Measurements from ENCODE around the gene ATXN7L1. TPM values are rescaled to one million over a fixed set of nuclear protein-coding genes. Genes with fewer than 3 reads are reported as not detected.

The ATXN7L1 gene
- polyA plus RNA-seq, 1 of the 3 experiments (the other 2 are of a cell fraction): 6.0 TPM

DNA sequence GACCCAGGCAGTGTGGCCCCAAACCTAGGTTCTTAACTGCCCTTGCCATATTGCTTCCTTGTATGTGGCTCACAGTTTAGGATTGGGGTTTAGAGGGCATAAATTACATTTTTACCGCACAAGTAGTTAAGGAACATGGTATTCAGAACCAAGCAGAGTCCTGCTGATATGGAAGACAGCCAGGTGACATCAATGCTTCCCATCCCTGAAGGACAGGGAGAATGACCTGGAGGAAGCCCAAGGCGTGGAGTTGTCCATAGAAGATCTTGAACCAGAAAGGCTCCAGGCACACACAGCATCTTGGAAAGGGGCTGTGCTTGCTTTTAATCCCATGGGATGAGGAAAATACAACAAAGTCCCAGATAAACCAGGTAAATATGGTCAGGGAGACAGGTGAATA is 48.3 kb downstream of the ATXN7L1 start:
- H3K4me1 ChIP-seq (ENCODE audit: control insufficient read depth in 1 of 2, insufficient read depth in 2 of 2, low read depth in 1 of 2, low read length in 1 of 2): peaks cover 11 to 56% of the 10 kb centered on the region in 2 experiments
- H3K27ac ChIP-seq (ENCODE audit: low read depth in 2 of 2, low read length in 1 of 2): no peak overlapping the region; a peak in 1 of 4 replicates
- 95% methylated on average over 2 of the region's 2 CpGs for WGBS (ENCODE audit: low lambda C conversion rate)
- no peak overlapping the region for H3K9ac ChIP-seq
- H3K9me3 ChIP-seq: no peaks in the 10 kb centered on the region
- ChIA-PET CTCF (interaction anchor here (0.8 to 2.2 kb wide), 4 partner anchors 33 to 214 kb away, joined by 4 to 7 read pairs (median 5); no protein-coding TSS in a partner anchor), POLR2A (no interaction called here)
- no peaks in the 10 kb centered on the region for H3K36me3 ChIP-seq (replicated peaks in 1 of 2; ENCODE audit: control insufficient read depth in 1 of 2, insufficient read depth in 2 of 2, low read length in 1 of 2)
- H2AFZ ChIP-seq (ENCODE audit: low read depth): no peak overlapping the region
- no peak overlapping the region for H3K4me3 ChIP-seq (ENCODE audit: low read depth in 2 of 2, low read length in 1 of 2)
- no peak overlapping the region for H3K4me2 ChIP-seq
- no peaks in the 10 kb centered on the region for H4K20me1 ChIP-seq (ENCODE audit: insufficient read depth)
- peaks cover 10% of the 10 kb centered on the region for H3F3A ChIP-seq (replicated peaks; ENCODE audit: insufficient read depth)
- H3K9me2 ChIP-seq: no peaks in the 10 kb centered on the region
- H3K79me2 ChIP-seq (ENCODE audit: insufficient read depth): no peaks in the 10 kb centered on the region
- no peak for DNase-seq
- no peaks in the 10 kb centered on the region for H3K27me3 ChIP-seq (ENCODE audit: insufficient read depth)
- TF ChIP-seq GABPA (IDR thresholded peaks at IDR 0.05; ENCODE audit: low read depth): no peak
- TF ChIP-seq, protein P1, sequence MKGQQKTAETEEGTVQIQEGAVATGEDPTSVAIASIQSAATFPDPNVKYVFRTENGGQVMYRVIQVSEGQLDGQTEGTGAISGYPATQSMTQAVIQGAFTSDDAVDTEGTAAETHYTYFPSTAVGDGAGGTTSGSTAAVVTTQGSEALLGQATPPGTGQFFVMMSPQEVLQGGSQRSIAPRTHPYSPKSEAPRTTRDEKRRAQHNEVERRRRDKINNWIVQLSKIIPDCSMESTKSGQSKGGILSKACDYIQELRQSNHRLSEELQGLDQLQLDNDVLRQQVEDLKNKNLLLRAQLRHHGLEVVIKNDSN (IDR thresholded peaks at IDR 0.05; ENCODE audit: borderline replicate concordance, low read depth): no peak
- TF ChIP-seq, protein P2, sequence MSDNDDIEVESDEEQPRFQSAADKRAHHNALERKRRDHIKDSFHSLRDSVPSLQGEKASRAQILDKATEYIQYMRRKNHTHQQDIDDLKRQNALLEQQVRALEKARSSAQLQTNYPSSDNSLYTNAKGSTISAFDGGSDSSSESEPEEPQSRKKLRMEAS (IDR thresholded peaks at IDR 0.05; ENCODE audit: low read depth): no peak
- TF ChIP-seq, protein P3, sequence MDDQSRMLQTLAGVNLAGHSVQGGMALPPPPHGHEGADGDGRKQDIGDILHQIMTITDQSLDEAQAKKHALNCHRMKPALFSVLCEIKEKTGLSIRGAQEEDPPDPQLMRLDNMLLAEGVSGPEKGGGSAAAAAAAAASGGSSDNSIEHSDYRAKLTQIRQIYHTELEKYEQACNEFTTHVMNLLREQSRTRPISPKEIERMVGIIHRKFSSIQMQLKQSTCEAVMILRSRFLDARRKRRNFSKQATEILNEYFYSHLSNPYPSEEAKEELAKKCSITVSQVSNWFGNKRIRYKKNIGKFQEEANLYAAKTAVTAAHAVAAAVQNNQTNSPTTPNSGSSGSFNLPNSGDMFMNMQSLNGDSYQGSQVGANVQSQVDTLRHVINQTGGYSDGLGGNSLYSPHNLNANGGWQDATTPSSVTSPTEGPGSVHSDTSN (IDR thresholded peaks at IDR 0.05): no peak
- TF ChIP-seq NFIC (IDR thresholded peaks at IDR 0.05; ENCODE audit: borderline replicate concordance): no peak
- TF ChIP-seq TCF12 (IDR thresholded peaks at IDR 0.05): no peak
- no peak for TF ChIP-seq MEF2A (IDR thresholded peaks at IDR 0.05; ENCODE audit: borderline replicate concordance, low read depth)
- TF ChIP-seq, protein P4, sequence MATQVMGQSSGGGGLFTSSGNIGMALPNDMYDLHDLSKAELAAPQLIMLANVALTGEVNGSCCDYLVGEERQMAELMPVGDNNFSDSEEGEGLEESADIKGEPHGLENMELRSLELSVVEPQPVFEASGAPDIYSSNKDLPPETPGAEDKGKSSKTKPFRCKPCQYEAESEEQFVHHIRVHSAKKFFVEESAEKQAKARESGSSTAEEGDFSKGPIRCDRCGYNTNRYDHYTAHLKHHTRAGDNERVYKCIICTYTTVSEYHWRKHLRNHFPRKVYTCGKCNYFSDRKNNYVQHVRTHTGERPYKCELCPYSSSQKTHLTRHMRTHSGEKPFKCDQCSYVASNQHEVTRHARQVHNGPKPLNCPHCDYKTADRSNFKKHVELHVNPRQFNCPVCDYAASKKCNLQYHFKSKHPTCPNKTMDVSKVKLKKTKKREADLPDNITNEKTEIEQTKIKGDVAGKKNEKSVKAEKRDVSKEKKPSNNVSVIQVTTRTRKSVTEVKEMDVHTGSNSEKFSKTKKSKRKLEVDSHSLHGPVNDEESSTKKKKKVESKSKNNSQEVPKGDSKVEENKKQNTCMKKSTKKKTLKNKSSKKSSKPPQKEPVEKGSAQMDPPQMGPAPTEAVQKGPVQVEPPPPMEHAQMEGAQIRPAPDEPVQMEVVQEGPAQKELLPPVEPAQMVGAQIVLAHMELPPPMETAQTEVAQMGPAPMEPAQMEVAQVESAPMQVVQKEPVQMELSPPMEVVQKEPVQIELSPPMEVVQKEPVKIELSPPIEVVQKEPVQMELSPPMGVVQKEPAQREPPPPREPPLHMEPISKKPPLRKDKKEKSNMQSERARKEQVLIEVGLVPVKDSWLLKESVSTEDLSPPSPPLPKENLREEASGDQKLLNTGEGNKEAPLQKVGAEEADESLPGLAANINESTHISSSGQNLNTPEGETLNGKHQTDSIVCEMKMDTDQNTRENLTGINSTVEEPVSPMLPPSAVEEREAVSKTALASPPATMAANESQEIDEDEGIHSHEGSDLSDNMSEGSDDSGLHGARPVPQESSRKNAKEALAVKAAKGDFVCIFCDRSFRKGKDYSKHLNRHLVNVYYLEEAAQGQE (IDR thresholded peaks at IDR 0.05; ENCODE audit: low read depth, low read length): no peak
- no peak for TF ChIP-seq ELF1 (IDR thresholded peaks at IDR 0.05)
- TF ChIP-seq EZH2phosphoT487 (IDR thresholded peaks at IDR 0.05; ENCODE audit: borderline replicate concordance, low read depth): no peak
- TF ChIP-seq FOXM1 (IDR thresholded peaks at IDR 0.05; ENCODE audit: low read depth): no peak
- TF ChIP-seq CHD2 (IDR thresholded peaks at IDR 0.05; ENCODE audit: low read length, partially characterized antibody): no peak
- TF ChIP-seq JUND (IDR thresholded peaks at IDR 0.05): no peak
- TF ChIP-seq RCOR1 (IDR thresholded peaks at IDR 0.05; ENCODE audit: low read length): no peak
- TF ChIP-seq FOSL2 (IDR thresholded peaks at IDR 0.05; ENCODE audit: borderline replicate concordance, low read depth): no peak
- TF ChIP-seq, protein P5, sequence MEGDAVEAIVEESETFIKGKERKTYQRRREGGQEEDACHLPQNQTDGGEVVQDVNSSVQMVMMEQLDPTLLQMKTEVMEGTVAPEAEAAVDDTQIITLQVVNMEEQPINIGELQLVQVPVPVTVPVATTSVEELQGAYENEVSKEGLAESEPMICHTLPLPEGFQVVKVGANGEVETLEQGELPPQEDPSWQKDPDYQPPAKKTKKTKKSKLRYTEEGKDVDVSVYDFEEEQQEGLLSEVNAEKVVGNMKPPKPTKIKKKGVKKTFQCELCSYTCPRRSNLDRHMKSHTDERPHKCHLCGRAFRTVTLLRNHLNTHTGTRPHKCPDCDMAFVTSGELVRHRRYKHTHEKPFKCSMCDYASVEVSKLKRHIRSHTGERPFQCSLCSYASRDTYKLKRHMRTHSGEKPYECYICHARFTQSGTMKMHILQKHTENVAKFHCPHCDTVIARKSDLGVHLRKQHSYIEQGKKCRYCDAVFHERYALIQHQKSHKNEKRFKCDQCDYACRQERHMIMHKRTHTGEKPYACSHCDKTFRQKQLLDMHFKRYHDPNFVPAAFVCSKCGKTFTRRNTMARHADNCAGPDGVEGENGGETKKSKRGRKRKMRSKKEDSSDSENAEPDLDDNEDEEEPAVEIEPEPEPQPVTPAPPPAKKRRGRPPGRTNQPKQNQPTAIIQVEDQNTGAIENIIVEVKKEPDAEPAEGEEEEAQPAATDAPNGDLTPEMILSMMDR (IDR thresholded peaks at IDR 0.05): no peak
- TF ChIP-seq, protein P6, sequence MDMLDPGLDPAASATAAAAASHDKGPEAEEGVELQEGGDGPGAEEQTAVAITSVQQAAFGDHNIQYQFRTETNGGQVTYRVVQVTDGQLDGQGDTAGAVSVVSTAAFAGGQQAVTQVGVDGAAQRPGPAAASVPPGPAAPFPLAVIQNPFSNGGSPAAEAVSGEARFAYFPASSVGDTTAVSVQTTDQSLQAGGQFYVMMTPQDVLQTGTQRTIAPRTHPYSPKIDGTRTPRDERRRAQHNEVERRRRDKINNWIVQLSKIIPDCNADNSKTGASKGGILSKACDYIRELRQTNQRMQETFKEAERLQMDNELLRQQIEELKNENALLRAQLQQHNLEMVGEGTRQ (IDR thresholded peaks at IDR 0.05; ENCODE audit: borderline replicate concordance, low read depth, low read length): no peak
- no peak for TF ChIP-seq POLR2AphosphoS5 (IDR thresholded peaks at IDR 0.05; ENCODE audit: low read depth, low read length)
- no peak for TF ChIP-seq RXRA (IDR thresholded peaks at IDR 0.05; ENCODE audit: borderline replicate concordance, low read depth)

All from SK-N-SH (cell line).